Measurements from ENCODE around the gene GPR148.

The GPR148 gene

DNA sequence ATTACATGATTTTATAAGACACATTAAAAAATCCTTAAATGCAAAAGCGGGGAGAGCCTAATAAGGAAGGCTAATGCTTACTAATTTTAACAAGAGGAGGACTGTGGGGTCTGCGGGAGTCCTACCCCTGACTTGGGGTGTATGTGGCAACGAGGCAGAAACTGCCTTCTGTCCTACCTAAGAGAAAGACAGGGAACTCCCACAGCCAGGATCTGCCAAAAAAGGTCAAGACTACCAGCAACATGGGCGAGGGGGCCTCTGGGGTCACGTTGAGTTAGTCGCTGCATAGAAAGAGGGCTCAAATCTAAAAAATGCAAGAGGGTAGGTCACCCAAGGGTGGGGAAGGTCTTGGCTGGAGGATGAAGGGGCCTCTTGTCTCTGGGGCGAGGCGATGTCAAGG, 25.9 kb downstream of the GPR148 start:
- DNase-seq: no peak

- no peak for DNase-seq
Measured at GRCh38 chr2:130755256-130756052, 26.6 kb downstream of the GPR148 start, which contains the start of gene AMER3. Gene AMER3 (plus strand): TSS chr2:130755540. CDS start chr2:130762073, 6,533 bp downstream.

DNA sequence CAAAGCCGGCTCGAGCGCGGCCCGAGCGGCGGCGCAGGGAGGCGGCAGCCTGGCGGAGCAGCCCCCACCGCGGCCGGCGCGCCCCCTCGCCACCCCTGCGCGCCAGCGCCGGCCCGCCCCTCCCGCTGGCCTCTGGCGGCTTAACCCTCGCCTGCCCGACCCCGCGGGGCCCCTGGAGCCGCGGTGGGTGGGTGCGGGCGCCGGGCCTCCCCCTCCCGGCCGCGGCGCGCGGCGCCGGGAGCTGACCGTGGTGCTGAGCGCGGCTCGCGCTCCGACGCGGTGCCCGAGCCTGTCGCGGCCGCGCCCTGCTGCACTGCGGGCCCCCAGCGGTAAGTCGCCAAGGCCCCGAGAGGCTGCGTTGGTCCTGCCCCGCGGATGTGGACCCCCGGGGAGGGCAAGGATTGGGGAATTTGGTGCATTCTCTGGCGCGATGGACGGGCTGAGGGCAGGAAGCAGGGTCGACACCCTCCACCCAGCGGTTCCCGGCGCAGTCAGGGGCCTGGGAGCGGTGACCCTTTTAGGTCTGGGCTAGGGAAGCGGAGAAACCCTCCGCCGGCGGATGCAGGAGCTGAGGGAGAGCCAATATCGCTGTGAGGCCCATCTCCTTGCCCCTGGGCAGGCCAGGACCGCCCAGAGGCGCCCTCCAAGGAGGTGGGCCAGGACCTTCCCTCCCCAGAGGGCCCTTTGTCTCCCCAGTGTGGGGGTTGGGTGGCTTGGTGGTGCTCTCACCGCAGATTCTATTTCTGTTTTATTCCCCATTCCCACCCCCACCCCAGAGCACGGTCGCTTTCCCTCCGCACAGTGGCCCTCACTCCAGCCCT, 27.4 kb downstream of the GPR148 start:
- DNase-seq: no peak

GRCh38 chr2:130756874-130757668, 28.2 kb downstream of the GPR148 start:
- no peak for DNase-seq

GRCh38 chr2:130759906-130760753, 31.3 kb downstream of the GPR148 start:
- no peak for DNase-seq

DNA sequence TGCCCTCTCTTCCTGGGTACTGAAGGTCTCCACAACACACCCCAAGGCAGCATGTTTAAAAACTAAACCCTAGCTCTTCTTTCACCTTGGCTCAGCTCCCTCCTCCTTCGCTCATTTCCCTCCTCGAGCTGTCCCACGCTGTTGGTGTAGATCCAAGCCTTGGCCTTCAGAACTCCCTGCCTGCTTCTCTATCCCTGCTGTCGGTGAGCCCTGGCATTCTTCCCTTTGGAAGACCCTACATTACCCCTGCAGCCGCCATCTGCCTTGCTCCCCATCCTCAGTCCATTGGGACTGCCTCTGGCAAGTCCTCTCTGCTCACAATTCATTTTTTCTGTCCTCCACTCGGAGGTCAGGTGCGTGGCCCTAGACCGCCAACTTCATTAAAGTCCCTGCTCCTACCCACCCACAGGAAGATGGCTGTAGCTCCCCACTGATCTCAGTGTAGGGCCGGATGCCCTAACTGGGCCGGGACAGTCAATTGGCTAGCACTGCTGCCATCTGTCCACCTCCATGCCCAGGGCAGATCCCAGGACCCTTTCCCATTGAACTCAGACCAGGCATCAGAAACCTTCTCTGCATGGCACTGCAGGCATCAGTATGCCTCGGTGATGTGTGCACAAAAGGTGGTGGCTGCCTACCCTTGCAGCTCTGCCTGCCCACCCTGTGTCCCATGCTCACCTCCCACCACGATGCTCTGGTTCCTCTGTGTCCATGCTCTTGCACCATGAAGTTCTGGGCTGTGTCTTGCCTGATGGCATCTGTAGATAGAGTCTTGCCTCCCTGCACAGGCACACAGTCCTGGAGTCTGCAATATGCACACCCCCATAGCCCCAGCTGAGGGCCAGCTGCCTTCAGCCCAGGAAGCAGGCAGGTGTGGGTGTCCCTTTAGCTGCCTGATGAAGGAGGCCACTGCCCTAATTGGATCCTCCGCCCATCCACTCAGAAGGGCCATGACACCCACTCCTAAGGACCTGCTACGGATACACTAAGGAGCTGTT, 32.2 kb downstream of the GPR148 start:
- no peak for DNase-seq

- DNase-seq: no peak
Measured at GRCh38 chr2:130762031-130762909, 33.4 kb downstream of the GPR148 start.

DNA sequence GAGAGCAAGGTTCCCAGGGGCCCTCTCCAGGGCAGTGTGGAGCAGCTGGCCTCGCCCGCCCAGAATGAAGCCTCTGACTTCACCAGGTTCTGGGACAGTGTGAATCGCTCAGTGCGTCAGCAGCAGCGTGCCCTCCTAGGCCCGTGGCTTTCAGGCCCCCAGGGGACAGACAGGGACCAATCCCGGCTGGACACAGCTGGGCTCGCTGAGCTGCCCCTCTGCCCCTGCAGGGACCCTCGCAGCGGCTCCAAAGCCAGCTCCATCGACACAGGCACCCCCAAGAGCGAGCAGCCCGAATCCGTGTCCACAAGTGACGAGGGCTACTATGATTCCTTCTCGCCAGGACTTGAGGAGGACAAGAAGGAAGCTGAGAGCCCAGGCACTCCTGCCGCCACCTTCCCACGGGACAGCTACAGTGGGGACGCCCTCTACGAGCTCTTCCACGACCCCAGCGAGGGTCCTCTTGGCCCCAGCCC, 34.1 kb downstream of the GPR148 start:
- no peak for DNase-seq

- no peak for DNase-seq
Measured at GRCh38 chr2:130763405-130763804, 34.5 kb downstream of the GPR148 start.

DNA sequence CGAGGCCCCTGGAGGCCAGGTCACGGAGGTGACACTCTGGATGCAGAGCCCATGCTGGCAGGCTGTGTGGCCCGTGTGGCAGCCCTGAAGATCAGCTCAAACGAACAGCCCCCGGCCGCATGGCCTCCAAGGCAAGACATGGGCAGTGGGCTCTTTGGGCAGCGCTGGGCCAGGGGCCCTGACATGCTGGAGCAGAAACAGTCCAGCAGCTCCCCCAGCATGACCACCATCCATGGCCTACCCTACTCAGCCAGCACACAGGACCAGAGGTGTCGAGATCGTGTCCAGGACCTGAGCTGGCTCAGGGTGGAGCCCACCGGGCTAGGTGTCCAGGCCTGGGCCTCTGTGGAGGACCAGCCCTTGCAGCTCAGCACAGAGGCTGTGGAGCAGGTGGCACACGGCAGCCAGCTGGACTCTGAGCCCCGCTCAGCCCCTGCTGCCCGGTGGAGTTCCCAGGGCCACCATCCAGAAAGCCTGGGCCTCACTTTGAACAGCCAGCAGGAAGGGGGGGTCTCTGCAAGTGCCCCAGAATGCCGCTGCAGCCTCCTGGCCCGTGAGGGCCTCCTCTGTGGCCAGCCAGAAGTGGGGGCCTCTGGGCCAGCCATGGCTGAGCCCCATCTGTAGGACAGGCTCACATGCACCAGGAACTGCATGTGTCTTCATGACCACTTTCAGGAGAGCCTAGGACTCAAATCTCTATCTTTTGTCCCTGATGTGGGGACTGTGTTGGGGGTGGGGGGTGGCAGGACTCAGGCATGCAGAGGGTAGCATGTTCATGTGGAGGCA, 35.4 kb downstream of the GPR148 start:
- DNase-seq: no peak

GRCh38 chr2:130764821-130765115, 35.9 kb downstream of the GPR148 start:
- DNase-seq: no peak

DNA sequence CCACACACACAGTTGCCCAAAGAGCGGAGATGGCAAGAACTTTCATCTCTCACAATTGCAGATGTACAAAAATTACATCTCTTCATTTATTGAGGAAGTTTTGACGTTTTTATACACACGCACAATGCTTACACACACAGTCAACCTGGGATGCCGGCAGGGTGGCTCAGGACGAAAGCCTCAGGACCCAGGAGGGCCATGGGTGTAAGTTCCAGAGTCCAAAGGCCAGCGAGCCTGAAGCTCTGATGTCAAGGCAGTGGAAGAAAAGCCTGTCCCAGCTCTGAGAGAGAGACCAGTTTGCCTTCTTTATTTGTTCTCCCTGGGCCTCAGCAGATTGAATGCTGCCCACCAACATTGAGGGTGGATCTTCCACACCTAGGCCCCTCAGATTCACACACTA, 36.6 kb downstream of the GPR148 start:
- no peak for DNase-seq

GRCh38 chr2:130766037-130766436, 37.2 kb downstream of the GPR148 start:
- no peak for DNase-seq

GRCh38 chr2:130766711-130767407, 38.0 kb downstream of the GPR148 start:
- no peak for DNase-seq

DNA sequence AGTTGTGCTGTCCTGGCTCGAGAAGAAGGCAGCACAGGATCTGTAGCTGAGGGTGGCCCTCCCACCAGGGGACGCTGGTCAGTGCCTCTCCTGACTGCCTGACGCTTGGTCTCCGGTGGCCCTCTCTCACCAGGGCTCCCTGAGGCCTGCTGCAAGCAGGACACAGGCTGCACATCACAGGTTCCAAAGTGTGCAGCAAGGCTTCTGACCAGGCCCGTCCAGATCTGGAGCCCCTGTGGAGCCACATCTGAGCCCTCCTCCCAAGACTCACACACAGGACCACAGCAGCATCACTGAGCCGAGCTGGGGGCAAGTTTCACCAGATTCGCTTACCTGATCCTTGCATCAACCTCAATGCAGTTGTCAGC, 38.5 kb downstream of the GPR148 start:
- DNase-seq: no peak

DNA sequence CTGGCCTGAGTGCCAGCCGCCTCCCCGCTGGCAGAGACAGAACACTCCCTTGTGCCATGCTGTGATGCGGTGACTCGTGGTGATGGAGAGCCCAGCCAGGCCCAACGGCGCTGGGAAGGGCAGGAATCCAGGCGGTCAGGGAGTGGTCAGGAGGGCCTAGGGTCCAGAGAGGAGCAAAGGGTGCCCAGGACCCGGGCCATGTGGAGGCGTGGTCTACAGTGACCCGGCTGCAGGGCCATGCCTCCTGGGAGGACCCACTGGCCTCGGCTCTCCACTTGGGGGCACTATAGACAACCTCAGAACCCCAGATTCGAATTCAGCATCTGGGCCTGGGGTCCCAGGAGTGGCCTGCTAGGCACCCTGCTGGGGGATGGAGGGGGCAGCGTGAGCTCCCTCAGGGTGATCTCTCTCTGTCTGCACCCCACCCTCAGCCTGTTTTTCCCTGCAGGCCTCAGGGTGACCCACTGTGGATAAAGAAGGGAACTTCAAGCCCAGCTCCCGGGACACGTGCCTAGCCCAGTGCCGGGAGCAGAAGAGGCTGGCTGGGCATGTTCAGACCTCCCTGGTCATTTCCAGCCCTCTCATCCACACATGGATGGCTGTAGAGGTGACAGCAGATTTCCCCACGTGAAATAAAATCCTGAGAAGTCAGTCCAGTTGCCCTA, 39.5 kb downstream of the GPR148 start:
- no peak for DNase-seq

GRCh38 chr2:130769343-130769907, 40.6 kb downstream of the GPR148 start:
- DNase-seq: no peak

- DNase-seq: no peak
Measured at GRCh38 chr2:130776550-130776949, 47.7 kb downstream of the GPR148 start.

Data from NCI-H187 treated with DMSO at 0.1 percent for 48 hours (cell line).